ENCODE data around the gene SLC7A7. TPM values are rescaled to one million over a fixed set of nuclear protein-coding genes. Genes with fewer than 3 reads are reported as not detected.
A peak's percentile ranks its signal among the peaks of the same experiment; 100 is the strongest.

SLC7A7 gene
- total and polyA plus RNA-seq, 2 of the 13 experiments (the other 11 are each of a cell fraction or from before 2014, with no cell fraction given) = 0.13 to 0.63 TPM

GRCh38 chr14:22837114-22837749, 22.0 kb upstream of the SLC7A7 start (continued):
- peak; percentile 28 for TF ChIP-seq PAXIP1 (CRISPR knock-in tag; conservative IDR thresholded peaks at IDR 0.05)
- peak; percentile 76; the same call in 1 of the 2 replicates for TF ChIP-seq ZNF225 (CRISPR knock-in tag; IDR thresholded peaks at IDR 0.05)
- no peak for TF ChIP-seq ZFP1 (CRISPR knock-in tag; IDR thresholded peaks at IDR 0.05)
- no peak for TF ChIP-seq ATF6 (CRISPR knock-in tag; conservative IDR thresholded peaks at IDR 0.05)
- TF ChIP-seq ZNF549 (CRISPR knock-in tag; IDR thresholded peaks at IDR 0.05) = no peak
- 0 out of 2 replicates have a peak, but pooled peaks have one; percentile 44 for TF ChIP-seq ZHX2 (IDR thresholded peaks at IDR 0.05; ENCODE audit: low read depth)
- TF ChIP-seq ZHX2 (CRISPR knock-in tag; IDR thresholded peaks at IDR 0.05; ENCODE audit: borderline replicate concordance) = no peak; the same call in 1 of the 2 replicates
- peak; percentile 71; the same call in 1 of the 2 replicates for TF ChIP-seq ZNF746 (CRISPR knock-in tag; IDR thresholded peaks at IDR 0.05)
- peak; percentile 66; the same call in 1 of the 2 replicates for TF ChIP-seq KDM4B (CRISPR knock-in tag; IDR thresholded peaks at IDR 0.05)
- no peak for TF ChIP-seq ZC3H4 (CRISPR knock-in tag; IDR thresholded peaks at IDR 0.05; ENCODE audit: borderline replicate concordance)
- TF ChIP-seq IRX3 (CRISPR knock-in tag; IDR thresholded peaks at IDR 0.05; ENCODE audit: borderline replicate concordance, low read depth) = no peak
- TF ChIP-seq ISX (CRISPR knock-in tag; conservative IDR thresholded peaks at IDR 0.05) = no peak
- peak; percentile 88 for TF ChIP-seq UBTF (CRISPR knock-in tag; IDR thresholded peaks at IDR 0.05)
- TF ChIP-seq ZNF556 (CRISPR knock-in tag; IDR thresholded peaks at IDR 0.05; ENCODE audit: borderline replicate concordance) = no peak
- no peak for TF ChIP-seq SMARCC2 (IDR thresholded peaks at IDR 0.05)
- TF ChIP-seq NFIC (IDR thresholded peaks at IDR 0.05; ENCODE audit: low read length) = no peak

Data from HepG2 (cell line).